Peyer's patch (tissue), 4 donors: Measurements from ENCODE around the gene IL24.

Source experiments
- POLR2A ChIP-seq, 2 donors: fragments of 450-650 bp; IDR thresholded peaks; one replicate each; pipeline ENCODE4 v1.5.1; 2017; ENCODE audit warnings: antibody characterized with exemption in 2 of 2, mild to moderate bottlenecking in 2 of 2, moderate library complexity in 2 of 2
- TF ChIP-seq, protein P1 (sequence below), 6 experiments: fragments of 450-650 bp in 4 of 6; fragments of 200-600 bp in 2 of 6; sonication (generic) in 1 of 6; IDR thresholded peaks; one replicate each; pipeline ENCODE4 v1.5.1; 2017 to 2019; ENCODE audit warnings: antibody characterized with exemption in 6 of 6, mild to moderate bottlenecking in 3 of 6, moderate library complexity in 1 of 6

DNA sequence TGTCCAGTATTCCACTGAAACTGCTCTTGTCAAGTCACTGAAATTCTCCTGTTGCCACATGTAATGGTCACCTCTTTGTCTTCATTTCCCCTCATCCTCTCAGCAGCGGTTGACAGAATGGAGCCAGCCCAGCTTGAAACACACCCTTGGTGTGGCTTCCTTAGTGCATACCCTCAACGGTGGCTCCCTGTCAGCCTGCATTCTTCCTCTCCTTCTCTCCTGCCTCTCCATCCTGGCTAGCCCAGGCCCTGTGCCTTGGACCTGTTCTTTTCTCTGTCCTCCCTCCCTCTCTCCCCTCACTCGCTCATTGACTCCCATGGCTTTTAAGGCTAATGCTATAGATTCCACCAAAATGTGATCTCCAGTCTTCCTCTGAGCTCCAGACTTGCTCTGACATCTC is 20.8 kb downstream of the IL24 start:
- TF ChIP-seq, protein P1, sequence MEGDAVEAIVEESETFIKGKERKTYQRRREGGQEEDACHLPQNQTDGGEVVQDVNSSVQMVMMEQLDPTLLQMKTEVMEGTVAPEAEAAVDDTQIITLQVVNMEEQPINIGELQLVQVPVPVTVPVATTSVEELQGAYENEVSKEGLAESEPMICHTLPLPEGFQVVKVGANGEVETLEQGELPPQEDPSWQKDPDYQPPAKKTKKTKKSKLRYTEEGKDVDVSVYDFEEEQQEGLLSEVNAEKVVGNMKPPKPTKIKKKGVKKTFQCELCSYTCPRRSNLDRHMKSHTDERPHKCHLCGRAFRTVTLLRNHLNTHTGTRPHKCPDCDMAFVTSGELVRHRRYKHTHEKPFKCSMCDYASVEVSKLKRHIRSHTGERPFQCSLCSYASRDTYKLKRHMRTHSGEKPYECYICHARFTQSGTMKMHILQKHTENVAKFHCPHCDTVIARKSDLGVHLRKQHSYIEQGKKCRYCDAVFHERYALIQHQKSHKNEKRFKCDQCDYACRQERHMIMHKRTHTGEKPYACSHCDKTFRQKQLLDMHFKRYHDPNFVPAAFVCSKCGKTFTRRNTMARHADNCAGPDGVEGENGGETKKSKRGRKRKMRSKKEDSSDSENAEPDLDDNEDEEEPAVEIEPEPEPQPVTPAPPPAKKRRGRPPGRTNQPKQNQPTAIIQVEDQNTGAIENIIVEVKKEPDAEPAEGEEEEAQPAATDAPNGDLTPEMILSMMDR (IDR thresholded peaks at IDR 0.05) = no peak
- TF ChIP-seq POLR2A (IDR thresholded peaks at IDR 0.05) = no peak
